Loucy (cell line): ENCODE results near the gene KLK13.

ENCODE experiments used
- EZH2phosphoT487 ChIP-seq: fragments of 200-600 bp; IDR thresholded peaks from 2 replicates; pipeline ENCODE4 v1.6.1; 2018; ENCODE audit warnings: antibody characterized with exemption, mild to moderate bottlenecking, moderate library complexity, borderline replicate concordance
- TF ChIP-seq, protein P1 (sequence below): fragments of 200-600 bp; sonication (generic); conservative IDR thresholded peaks from 2 replicates; pipeline ENCODE4 v1.5.1; 2014; ENCODE audit warnings: mild to moderate bottlenecking, antibody characterized with exemption, low read length

GRCh38 chr19:51027126-51027806, 37.6 kb downstream of the KLK13 start:
- TF ChIP-seq, protein P1, sequence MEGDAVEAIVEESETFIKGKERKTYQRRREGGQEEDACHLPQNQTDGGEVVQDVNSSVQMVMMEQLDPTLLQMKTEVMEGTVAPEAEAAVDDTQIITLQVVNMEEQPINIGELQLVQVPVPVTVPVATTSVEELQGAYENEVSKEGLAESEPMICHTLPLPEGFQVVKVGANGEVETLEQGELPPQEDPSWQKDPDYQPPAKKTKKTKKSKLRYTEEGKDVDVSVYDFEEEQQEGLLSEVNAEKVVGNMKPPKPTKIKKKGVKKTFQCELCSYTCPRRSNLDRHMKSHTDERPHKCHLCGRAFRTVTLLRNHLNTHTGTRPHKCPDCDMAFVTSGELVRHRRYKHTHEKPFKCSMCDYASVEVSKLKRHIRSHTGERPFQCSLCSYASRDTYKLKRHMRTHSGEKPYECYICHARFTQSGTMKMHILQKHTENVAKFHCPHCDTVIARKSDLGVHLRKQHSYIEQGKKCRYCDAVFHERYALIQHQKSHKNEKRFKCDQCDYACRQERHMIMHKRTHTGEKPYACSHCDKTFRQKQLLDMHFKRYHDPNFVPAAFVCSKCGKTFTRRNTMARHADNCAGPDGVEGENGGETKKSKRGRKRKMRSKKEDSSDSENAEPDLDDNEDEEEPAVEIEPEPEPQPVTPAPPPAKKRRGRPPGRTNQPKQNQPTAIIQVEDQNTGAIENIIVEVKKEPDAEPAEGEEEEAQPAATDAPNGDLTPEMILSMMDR: no peak
- no peak for TF ChIP-seq EZH2phosphoT487
